ENCODE results near the gene CDK2AP2. TPM values are rescaled to one million over a fixed set of nuclear protein-coding genes. Genes with fewer than 3 reads are reported as not detected.

CDK2AP2 gene
- polyA plus RNA-seq, 1 of the 3 experiments (the other 2 are of a cell fraction), result 47.9 TPM

DNA sequence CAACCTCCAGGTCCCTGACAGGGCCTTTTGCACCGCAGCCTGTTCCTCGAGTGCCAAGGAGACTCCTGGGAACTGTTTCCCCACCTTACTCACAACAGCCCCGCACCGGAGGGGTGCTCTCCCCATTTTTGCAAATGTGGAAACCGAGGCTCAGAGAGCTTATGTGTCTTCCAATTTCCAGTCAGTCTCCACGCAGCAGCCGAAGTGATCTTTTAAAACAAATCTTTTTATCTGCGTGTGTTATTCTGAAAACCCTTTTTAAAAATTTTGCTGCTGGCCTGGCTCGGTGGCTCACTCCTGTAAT is 38.5 kb downstream of the CDK2AP2 start:
- peak overlapping the region; percentile 79; the same call in 1 of the 2 replicates for H3K9ac ChIP-seq
- peaks cover 10% of the 10 kb centered on the region for H3F3A ChIP-seq (replicated peaks; ENCODE audit: insufficient read depth)
- peak overlapping the region; percentile 73 to 90 for H3K4me3 ChIP-seq (ENCODE audit: low read depth in 2 of 2, low read length in 1 of 2)
- no peaks in the 10 kb centered on the region for H4K20me1 ChIP-seq (ENCODE audit: insufficient read depth)
- ChIA-PET POLR2A (interaction anchor here (1.3 to 2.9 kb wide), 3 partner anchors 14 to 78 kb away, joined by 5 to 13 read pairs (median 6); partner anchors contain the start of genes AIP, PPP1CA and RAD9A), CTCF (interaction anchor here (0.7 to 3.4 kb wide), 11 partner anchors 11 to 92 kb away, joined by 3 to 32 read pairs (median 4); partner anchors contain the start of genes PITPNM1, PPP1CA and RAD9A)
- peak overlapping the region; percentile 100 for H2AFZ ChIP-seq (ENCODE audit: low read depth)
- H3K4me1 ChIP-seq (ENCODE audit: control insufficient read depth in 1 of 2, insufficient read depth in 2 of 2, low read depth in 1 of 2, low read length in 1 of 2), result peaks cover 0 to 27% of the 10 kb centered on the region in 2 experiments; a peak in 1 of 4 replicates
- H3K9me2 ChIP-seq, result no peaks in the 10 kb centered on the region
- peaks cover 7% of the 10 kb centered on the region; the same call in 1 of the 2 replicates for H3K79me2 ChIP-seq (ENCODE audit: insufficient read depth)
- no peaks in the 10 kb centered on the region for H3K36me3 ChIP-seq (replicated peaks in 1 of 2; ENCODE audit: control insufficient read depth in 1 of 2, insufficient read depth in 2 of 2, low read length in 1 of 2)
- H3K27me3 ChIP-seq (ENCODE audit: insufficient read depth), result no peaks in the 10 kb centered on the region
- TF ChIP-seq NRF1 (IDR thresholded peaks at IDR 0.05; ENCODE audit: low read depth, low read length) (no peak), USF1 (IDR thresholded peaks at IDR 0.05; ENCODE audit: borderline replicate concordance, low read depth) (0 out of 2 replicates have a peak, but pooled peaks have one; percentile 1), SIN3A (IDR thresholded peaks at IDR 0.05; ENCODE audit: borderline replicate concordance, low read depth, low read length) (no peak), MAX (IDR thresholded peaks at IDR 0.05; ENCODE audit: low read depth) (no peak), SMC3 (IDR thresholded peaks at IDR 0.05; ENCODE audit: low read depth, low read length) (no peak), CTCF (IDR thresholded peaks at IDR 0.05) (peak; percentile 8; the same call in 1 of the 2 replicates), FOXJ3 (CRISPR knock-in tag; IDR thresholded peaks at IDR 0.05) (no peak), TEAD4 (IDR thresholded peaks at IDR 0.05; ENCODE audit: borderline replicate concordance, insufficient read depth) (no peak), YY1 (IDR thresholded peaks at IDR 0.05; ENCODE audit: low read depth) (no peak)
- TF ChIP-seq, protein P1, sequence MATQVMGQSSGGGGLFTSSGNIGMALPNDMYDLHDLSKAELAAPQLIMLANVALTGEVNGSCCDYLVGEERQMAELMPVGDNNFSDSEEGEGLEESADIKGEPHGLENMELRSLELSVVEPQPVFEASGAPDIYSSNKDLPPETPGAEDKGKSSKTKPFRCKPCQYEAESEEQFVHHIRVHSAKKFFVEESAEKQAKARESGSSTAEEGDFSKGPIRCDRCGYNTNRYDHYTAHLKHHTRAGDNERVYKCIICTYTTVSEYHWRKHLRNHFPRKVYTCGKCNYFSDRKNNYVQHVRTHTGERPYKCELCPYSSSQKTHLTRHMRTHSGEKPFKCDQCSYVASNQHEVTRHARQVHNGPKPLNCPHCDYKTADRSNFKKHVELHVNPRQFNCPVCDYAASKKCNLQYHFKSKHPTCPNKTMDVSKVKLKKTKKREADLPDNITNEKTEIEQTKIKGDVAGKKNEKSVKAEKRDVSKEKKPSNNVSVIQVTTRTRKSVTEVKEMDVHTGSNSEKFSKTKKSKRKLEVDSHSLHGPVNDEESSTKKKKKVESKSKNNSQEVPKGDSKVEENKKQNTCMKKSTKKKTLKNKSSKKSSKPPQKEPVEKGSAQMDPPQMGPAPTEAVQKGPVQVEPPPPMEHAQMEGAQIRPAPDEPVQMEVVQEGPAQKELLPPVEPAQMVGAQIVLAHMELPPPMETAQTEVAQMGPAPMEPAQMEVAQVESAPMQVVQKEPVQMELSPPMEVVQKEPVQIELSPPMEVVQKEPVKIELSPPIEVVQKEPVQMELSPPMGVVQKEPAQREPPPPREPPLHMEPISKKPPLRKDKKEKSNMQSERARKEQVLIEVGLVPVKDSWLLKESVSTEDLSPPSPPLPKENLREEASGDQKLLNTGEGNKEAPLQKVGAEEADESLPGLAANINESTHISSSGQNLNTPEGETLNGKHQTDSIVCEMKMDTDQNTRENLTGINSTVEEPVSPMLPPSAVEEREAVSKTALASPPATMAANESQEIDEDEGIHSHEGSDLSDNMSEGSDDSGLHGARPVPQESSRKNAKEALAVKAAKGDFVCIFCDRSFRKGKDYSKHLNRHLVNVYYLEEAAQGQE (IDR thresholded peaks at IDR 0.05; ENCODE audit: low read depth, low read length), result no peak
- whole genome bisulfite sequencing (ENCODE audit: low lambda C conversion rate), result 35% methylated on average over 7 of the region's 9 CpGs
- no peaks in the 10 kb centered on the region for H3K9me3 ChIP-seq
- H3K4me2 ChIP-seq, result peak overlapping the region; percentile 90
- H3K27ac ChIP-seq (ENCODE audit: low read depth in 2 of 2, low read length in 1 of 2), result peak overlapping the region; percentile 66 to 72; a peak in 3 of 4 replicates
- DNase-seq, result no peak
